ENCODE results near the gene ATOSA.
A peak's percentile ranks its signal among the peaks of the same experiment; 100 is the strongest.

The ATOSA gene

DNA sequence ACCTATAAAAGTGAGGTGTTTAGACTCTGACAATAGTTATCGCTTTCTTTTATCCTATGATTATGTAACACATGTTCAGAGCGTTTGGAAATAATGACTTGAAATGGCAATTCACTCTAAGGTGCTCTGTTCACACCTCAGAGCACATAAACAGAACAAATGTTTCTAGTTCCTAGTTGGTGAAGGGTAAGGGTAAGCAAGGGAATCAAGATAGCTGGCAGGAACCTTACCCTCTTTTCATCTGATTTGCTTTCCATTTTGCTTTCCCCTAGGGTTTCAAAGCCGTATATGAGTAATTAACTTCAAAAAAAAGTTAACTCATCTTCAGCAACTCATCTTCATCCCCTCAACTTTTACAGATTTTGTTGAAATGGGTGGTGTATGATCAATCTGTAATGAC lies 2.3 kb upstream of the ATOSA start:
- no peak for DNase-seq

DNA sequence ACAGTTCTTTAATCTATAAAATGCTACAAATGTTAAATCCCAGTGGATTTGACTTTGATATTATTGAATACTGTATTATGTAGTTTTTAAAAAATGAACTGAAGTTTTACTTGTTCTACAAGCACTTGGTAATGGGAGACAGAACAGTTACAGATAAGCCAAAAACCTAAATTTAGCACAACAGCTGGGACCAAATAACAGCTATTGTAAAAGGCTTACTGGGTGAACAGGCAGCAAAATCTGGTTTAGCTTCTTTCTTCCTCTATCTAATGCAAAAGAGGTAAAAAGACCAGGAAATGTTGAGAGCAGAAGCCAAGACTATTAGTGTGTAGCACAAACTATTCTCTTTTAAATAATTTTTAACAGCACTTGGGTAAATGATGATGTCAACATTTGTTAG lies 1.6 kb upstream of the ATOSA start:
- DNase-seq, result no peak

DNA sequence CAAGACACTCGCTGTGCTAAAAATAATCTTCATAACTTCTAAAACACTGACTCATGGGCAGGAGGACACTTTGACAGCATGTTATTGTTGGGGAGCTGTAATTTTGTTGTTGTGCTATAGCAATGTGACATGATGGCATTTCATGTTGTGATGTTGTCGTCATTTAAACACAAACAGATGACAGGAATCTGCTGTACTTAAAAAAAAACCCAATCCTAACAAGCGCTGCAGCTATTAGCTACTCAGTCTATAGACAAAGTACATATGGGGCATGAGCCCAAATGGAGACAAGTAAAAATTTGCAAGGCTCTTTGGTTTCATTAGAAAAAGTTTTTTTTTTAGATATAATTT lies 828 bp upstream of the ATOSA start:
- no peak for DNase-seq

DNA sequence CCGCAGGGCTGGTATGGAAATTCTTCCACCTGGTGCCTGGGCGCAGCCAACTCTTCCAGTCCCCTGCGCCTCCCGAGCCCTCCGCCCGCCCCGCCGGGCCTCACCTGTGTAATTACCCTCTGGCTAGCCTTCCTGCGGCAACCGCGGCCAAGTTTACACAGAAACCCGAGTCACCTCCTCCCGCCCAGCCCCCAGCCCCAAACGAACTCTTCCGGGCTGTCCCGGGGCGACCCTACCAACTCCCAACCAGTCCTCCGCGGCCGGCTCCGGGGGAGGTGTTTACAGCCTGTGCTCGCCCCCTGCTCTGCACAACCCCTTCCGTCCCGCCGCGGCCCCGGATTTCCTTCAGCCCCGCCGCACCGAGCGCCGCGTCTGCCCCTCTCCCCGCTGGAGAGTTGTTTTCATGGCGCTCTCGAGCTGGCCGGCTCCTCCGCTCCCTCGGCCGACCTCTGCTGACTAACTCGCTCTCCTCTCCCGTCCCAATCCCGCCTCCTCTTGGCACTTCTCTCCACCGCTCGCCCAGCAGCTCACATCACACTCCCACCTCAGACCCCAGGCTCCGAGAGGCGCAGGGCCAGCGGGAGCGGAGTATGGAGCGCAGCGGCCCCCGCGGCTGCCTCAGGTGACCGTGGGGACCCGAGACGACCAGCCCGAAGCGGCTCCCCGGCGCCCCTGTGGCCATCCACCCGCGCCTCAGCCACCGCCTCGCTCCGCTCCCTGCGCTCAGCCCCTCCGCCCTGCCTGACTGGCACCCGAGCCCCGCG lies 538 bp downstream of the ATOSA start:
- peak; percentile 15 to 58 (median 32) for DNase-seq

DNA sequence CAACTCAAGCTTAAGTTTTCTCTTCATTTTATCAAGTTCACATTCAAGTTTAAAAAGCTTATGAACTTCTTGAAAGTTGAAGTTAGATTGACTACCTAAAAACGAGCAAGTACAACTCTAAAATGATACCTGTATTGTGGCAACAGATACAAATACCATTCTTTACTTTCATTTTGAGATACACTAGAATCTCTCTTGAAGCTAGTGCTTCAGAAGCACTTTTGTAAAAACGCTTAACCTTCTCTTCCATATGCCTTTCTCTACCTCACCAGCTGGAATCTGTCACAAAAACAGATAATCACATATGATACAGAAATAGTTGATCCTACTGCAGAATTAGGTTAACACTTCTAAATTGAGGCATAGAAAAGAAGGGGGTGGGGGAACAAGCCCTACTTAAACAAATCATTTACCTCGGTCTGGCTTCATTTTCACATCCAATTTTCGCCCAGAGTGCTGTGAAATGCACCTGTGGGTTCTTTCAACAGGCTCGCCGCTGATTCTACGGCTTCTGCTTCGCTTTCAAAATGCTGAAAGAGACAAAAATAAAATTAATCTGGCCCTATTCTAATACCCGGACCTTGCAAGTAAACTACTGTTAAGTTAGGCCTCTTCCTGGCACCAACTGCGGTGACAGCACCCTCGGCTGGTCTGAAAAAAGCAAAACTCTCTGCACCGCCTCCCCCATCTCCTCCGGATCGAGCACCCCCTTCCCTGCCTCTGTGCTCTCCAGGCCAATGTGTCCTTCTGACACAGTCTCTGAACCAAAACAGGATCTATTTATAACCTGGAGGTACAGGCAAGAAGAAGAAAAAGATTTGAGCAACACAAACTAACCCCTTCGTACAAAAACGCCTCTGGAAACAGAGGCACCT lies 1.4 kb downstream of the ATOSA start:
- DNase-seq, result peak in 3 of 4 experiments; percentile 22 to 47 (median 24)

DNA sequence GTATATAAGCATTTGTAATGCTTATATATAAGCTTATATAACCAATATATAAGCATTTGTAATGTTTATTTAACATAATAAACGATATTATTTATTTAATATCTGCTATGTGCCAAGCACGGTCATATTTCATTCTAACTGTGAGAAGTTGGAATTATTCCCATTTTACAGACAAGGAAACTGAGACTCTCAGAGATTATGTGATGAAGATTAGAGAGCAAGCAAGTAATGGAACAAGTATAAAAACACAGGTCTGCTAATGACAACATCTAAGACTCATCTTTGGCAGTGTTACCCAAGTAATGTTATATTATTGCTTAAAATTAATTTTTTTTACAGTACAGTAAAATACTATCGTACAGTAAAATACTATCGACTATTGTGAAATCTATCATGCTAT lies 4.4 kb downstream of the ATOSA start:
- no peak for DNase-seq

DNA sequence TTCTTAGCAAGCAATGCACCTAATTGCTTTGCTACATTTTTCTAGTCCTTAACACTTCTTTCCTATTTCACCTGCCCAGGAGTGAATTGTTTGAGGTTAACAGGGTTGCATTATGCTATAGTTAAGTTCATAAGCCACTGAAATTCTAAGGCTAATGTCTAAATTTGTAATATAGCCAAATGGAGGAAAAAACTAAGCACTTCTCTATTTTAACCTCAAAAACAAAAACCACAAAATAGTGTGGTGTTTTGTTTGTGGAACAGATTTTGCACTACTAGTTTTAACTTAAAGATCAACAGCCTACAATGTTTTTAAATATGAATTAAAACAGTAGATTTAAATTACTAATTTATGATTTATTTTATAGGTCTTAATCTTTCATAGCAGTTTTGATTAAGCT lies 5.5 kb downstream of the ATOSA start:
- no peak for DNase-seq

DNA sequence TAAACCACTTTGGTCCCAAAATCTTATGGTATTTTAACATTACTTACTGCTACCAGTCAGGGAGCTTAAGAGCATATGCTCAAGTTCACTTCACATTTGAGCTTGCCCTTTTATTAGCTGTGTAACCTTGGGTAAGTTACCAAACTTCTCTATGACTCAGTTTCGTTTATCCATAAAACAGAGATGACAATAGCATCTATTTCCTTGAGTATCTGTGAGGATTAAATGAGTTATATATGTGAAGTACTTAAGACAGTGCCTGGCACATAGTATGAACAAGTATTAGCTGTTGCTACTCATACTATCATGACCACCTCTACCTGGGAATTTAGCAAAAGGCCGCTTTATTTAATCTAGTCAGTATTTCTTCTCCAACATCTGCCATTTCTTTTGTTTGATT lies 5.9 kb downstream of the ATOSA start:
- no peak for DNase-seq

DNA sequence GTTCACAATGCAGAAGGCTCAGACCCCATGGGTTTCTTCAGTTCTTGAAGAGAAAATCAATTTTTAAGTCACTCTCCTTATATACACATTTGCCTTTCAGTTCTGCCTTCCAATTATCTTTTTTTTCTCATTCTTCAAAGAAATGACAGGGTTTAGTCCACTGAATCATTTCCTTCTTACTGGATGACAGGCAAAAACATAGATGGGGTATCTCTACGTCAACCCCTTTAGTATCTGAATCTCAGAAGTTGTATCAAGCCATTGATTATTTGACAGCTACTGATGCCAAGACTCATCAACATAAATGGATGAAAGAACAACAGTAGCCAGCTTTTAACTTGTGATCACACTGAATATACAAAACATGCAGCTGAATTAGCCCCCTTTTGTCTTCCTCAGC lies 6.5 kb downstream of the ATOSA start:
- DNase-seq, result no peak

DNA sequence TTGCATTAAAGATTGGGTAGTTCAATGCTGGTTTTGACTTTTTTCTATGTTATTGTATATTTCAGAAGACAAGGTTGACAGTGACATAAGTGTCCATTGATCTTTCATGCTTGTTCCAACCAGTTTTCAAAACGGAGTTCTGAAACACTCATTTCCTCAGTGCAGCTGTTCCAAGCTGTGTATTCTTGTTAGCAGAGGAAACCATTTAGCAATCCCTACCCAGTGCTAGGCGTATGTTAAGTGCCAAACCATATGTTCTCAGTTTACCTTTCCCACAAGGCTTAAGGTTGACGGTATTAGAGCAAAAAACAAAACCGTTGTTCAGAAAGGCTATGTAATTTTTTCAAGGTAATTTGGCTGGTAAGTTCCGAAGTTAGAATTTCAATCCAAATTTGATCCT lies 9.1 kb downstream of the ATOSA start:
- no peak for DNase-seq

DNA sequence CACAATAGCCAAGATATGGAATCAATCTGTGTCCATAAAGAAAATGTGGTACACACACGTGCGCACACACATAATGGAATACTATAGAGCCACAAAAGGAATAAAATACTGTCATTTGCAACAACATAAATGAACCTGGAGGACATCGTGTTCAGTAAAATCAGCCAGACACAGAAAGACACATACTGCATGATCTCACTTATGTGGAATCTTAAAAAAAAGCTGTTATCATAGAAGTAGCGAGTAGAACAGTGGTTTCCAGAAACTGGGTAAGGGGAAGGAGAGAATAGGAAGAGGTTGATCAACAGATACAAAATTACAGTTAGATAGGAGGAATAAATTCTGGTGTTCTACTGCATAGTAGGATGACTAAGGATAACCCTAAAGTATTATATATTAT lies 11.1 kb downstream of the ATOSA start:
- DNase-seq, result no peak

DNA sequence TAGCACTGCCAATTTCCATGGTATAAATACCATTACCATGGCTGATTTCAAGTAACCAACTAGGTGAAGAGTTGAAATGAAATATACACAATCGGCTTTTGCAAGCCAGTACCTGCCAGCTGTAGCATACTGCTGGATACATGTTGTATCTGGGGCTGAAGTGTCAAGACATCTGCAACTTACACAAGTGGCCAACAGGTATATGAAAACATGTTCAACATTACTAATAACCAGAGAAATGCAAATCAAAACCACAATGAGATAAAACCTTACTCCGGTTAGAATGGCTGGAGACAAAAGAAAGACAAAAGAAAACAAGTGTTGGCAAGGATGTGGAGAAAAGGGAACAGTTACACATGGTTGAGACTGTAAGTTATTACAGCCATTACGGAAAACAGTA lies 11.6 kb downstream of the ATOSA start:
- no peak for DNase-seq

DNA sequence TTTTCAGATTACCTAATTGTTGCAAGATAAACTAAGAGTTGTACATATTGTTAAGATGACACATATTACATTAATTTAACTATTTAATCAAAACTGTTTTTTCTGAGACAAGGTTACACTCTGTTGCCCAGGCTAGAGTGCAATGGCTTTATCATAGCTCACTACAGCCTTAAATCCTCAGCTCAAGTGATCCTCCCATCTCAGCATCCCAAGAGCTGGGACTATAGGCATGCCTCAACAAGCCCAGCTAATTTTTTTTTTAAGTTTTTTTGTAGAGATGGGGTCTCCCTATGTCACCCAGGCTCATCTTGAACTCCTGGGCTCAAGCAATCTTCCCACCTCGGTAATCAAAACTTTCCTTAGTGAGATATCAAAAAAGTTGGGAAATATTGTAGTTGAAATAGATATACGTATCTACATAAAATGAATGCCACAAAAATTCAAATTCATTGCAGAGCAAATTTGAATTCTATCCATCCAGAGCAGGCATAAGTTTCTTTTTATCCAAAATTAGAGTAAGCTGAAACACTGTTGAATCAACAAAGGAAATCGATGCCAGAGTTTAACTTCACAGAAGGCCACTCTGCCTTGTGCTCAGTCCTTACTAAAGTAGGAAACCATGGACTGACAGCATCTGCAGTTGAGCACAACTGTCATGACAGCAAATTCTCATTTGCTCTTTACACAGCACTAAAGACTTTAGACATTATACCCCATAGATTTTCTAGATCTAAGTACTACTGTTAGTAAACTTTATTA lies 15.5 kb downstream of the ATOSA start:
- no peak for DNase-seq

DNA sequence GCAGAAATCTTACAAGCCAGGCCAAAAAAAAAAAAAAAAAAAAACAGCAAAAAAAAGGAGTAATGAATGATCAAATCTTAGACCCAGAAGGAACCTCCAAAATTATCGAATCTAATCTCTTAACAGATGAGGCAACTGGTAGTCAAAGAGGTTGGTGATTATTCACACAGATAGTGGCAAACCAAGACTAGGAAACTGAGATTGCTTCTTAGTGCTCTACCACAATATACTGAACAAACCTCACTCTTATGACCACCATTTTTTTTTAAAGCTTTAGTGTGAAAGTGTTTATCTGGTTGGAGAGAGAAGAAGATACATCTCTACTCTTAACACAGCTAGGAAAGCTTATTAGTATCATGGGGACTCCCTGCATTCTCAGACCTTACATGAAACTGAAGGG lies 17.3 kb downstream of the ATOSA start:
- DNase-seq, result no peak

DNA sequence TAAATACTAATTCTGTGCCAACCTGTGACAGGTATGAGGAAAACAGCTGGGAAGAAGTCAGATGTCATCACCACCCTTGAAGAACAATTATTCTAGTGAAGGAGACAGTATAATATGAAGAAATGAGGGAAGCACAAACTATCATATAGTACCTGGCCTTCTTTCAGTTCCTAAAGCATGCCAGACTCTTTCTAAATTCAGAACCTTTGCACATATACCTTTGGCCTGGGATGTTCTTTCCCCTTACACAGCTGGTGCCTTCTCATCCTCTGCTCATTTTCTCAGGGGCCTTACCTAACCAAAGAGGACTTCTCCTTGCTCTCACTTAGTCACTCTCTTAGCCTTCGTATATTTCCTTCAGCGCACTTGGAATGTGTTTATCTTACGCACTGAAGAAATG lies 19.0 kb downstream of the ATOSA start:
- DNase-seq, result no peak

DNA sequence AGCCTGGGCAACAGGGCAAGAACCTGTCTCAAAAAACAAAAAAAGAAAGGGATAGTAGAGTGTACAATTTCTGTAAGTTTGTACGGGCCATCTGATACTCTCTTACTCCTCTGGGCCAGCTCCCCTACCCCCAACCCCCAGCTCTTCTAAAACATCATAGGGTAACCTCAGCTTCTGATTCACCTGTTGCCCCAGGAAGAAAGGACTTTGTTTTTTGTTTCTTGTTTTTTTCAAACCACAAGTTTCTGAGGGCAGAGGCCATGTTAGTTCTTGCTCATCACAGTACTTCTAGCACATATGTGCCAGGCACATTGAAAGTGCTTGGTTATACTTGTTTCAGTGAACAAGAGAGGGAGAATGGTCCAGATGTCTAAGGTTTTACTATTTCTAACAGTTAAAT lies 20.2 kb downstream of the ATOSA start:
- DNase-seq, result no peak

DNA sequence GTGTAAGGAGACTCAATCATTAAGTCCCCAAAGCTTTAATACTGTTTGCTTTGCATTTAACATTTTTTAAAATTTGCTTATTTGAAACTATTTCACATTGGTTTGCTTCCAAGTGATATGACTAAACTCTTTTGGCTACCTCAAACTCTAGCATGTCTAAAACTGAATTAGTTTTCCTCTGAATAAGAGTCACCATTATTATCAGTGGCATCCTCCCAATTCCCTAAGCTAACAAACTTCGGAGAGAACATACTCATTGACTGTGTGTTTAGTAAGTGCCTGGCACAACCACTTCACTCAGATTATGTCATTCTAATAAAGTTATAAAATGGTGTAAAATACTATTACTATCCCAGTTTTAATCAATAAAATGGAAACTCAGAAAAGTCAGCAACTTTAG lies 21.9 kb downstream of the ATOSA start:
- no peak for DNase-seq

DNA sequence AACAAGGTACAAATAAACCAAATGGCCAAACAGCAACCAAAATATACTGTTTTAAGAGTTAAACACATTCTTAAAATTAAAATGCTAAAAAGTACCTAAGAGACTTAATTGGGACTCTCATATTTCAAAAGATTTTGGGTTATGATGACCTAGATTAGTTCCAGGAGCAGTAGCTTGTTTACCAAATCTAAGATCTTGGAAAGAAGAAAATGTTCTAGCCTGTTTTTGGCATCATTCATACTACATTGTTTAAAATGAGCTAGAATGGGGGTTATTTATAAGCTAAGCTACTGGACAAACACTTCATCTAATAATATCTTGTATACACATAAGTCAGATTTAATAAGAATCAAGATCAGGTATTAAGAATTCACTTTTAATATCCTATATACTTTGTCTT lies 22.8 kb downstream of the ATOSA start:
- DNase-seq, result no peak

DNA sequence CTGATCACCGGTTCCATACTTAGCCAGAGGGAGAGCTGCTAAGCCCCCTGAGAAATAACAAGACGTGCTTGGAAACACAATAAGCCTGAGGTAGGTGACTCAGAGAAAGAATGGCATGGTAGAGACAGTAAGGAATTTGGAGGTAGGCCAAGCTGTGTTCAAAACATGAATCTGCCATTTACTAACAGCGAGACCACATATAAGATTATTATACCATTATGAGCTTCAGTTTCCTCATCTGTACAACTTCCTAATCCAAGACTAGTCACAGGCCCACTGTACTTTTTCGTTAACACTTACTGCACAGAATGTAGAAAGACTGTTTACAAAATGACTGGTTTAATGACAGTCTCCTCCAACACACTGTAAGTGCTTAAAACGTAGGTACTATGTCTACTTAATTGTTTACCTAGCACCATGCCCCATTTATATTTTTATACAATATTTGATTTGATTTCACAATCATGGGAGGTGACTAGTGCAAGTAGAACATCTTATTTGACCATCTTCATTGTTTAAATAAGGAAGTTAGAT lies 25.7 kb downstream of the ATOSA start:
- DNase-seq, result no peak

DNA sequence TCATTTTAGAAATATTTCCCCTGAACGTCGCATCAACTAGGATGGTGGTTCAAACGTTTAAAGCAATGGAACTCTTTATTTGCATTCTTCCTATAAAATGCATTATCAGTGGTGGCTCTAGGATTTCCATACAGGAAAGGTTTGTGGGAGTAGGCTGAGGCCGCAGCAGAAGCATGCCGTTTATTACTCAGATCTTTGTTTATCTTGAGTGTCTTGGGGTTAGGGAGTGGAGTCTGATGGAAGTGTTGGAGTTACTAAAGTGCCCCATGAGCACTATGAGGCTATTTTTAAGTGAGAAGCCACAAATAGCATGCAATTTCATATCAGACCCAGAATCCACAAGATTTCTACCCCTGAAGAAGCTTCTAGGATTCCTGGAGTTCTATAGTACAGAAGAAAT lies 26.2 kb downstream of the ATOSA start:
- no peak for DNase-seq

DNA sequence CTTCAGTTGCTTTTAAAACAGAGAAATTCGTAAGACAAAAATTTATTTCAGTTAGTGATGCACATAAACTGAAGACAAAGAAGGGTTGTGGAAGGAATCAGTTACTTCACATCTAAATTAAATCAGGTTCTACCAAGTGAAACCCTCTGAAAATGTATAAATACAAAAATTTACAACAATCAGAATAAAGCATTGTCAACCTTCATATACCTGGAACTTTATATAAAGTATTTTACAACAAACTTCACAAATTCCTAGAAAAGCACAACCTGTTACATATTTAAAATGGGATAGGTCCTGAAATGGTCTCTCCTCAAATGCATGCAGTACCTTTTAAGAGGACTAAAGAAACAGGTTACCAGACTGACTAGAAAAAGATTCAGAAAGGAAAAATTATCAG lies 26.9 kb downstream of the ATOSA start:
- no peak for DNase-seq

DNA sequence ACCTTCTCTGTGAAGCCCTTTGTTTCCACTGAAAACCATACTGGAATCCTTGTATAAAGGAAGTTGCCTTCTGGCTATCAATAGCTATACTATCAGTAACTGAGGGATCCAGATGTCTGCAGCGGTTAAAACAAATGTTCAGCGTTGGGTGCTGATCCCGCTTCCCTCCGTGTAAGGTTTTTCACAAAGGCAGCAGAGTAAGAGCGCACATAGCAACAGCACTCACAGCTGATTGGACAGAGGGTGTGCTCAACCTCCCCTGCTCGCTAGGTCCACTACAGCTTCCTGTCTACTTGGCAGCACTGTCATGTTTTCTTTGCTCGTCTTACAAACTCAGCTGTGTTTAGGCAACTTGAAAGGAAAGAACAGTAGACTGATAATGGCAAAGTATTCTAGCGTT lies 27.3 kb downstream of the ATOSA start:
- DNase-seq, result peak in 1 of 4 experiments; percentile 7

DNA sequence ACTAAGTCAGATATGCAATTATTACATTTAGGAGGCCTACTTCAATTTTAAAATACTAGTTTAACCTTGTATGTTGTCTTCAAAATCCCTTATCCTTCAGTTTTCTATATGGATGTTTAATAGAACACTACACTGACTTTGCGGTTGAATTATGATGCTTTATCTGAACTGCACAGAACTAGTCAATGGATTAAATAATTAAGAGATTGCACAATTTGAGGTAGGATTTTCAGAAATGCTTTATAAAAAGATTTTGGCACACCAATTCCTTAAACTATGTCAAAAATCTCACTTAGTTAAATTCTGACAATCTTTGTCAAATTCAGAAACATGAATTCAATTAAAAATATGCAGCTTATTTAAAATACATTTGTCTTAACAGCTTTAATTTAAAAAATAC lies 28.1 kb downstream of the ATOSA start:
- DNase-seq, result no peak

DNA sequence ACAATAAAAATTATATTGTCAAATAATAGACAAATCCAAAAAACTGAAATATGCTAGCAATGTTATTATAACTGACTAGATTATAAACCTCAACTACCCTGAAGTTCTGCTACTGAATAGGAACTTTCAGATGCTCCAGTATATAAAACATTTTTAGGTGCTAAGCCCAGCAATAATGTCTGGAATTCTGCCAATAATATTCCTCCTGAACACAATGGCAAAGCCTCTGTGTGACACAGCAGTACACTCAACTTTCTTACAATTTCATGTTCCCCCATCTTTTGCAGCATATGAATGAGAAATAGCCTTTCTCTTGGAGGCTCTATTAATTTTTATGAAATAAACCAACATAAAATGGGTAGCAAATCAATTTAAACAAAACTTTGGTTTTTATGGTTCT lies 29.5 kb downstream of the ATOSA start:
- DNase-seq, result no peak
